HTR-8/SVneo (cell line): ENCODE results near the gene ANXA1.

Experiments used
- DNase-seq: peaks from one replicate; pipeline ENCODE4 v3.0.0; 2011; ENCODE audit warnings: low spot score, mixed read lengths; ENCODE audit not compliant: insufficient read length
- FAIRE-seq: peaks from 2 replicates; lab custom pipeline; 2011; peaks lifted over from hg19 to GRCh38; lab: Jason Lieb, UNC

The ANXA1 gene, protein sequence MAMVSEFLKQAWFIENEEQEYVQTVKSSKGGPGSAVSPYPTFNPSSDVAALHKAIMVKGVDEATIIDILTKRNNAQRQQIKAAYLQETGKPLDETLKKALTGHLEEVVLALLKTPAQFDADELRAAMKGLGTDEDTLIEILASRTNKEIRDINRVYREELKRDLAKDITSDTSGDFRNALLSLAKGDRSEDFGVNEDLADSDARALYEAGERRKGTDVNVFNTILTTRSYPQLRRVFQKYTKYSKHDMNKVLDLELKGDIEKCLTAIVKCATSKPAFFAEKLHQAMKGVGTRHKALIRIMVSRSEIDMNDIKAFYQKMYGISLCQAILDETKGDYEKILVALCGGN

DNA sequence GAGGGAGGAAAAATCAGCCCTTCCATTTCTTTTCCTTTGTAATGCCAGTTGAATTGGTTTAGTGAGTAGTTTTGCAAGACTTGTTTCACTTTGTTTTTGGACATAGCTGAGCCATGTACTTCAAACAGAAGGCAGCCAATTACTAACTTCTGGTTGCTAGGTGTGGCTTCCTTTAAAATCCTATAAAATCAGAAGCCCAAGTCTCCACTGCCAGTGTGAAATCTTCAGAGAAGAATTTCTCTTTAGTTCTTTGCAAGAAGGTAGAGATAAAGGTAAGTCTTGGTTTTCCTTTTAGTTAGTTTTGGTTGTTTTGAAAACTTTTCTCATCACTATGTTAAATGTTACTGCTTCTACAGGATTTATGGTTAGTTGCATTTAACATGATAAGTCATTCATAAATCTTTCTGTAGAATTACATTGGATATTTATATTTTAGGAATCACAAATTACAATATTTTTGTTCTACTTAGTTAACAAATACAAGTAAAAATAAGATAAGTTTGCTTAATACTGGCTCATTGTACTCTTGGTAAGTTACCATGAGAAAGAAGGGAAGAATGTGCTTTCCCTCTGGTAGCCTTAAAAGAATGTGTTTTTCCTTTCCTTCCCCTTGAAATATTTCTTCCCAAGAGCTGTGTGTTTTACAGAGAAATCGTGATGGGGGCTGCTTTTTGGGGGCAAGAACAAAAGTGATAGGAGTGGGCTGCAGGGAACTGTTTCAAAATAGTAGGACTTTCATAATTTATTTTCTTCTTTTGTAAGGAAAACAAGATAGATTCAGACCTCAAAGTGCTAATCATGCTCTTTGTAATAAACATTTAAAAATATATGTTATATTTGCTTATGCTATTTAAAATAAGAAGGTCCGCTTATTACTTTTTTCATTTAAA is at the start of gene ANXA1:
ANXA1 (plus strand) TSS at position 213 of the 890 bp plus-strand sequence. CDS start 6,671 bp downstream, outside the sequence.
- DNase-seq (no peak), FAIRE-seq (no peak)

DNA sequence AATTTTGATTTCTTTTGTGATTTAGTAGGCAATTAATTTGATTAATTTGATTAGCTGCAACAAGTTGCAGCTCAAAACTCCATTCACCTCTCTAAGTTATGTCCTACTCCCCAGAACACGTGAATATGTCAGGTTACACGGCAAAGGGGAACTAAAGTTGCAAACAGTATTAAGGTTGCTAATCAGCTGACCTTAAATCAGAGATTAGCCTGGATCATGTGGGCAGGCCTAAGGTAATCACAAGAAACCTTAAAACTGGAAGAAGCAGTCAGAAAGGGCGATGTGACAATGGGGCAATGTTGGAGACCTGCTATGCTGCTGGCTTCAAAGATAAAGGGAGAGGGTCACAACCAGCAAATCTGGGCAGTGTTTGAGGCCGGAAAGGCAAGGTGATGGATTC is 47.3 kb upstream of the ANXA1 start:
- DNase-seq (no peak), FAIRE-seq (no peak)

DNA sequence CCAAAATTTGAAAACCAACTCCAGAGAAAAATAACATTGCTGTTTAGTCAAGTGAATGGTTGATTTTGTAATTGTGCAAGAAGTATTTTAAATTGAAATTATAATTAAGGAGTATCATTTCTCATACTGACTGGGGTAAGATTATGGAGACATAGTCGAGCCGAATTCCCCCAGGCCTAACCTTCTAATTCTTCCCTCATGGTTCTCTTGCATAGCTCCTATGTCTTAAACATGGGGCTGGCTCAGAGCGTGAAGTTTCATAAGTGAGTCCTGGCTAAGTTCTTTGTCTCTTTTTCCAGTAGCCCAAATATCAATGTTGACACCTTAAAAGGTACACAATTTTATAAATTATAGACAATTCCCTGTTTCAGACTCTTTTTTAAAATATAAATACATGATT is 46.7 kb upstream of the ANXA1 start:
- DNase-seq, result no peak
- FAIRE-seq, result no peak

DNA sequence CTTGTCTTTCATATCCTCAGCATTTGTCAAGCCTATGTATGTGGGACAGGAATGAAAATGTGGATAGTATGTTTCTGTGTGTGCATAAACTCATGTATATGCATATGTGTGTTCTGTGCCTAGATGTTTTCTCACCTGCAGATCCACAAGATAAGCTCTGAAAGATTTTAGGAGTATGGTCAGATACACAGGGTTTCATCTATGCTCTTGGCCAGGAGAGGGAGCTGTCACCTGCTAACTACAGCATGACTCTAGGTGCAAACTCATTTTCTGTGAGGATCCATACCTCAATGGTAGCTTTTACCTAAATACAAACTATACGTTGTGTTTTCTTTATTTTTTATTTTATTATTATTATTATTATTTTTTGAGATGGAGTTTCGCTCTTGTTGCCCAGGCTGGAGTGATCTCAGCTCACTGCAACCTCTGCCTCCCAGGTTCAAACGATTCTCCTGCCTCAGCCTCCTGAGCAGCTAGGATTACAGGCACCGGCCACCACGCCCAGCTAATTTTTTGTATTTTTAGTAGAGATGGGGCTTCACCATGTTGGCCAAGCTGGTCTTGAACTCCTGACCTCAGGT is 44.1 kb upstream of the ANXA1 start:
- FAIRE-seq (peak; percentile 42), DNase-seq (peak; percentile 32)

DNA sequence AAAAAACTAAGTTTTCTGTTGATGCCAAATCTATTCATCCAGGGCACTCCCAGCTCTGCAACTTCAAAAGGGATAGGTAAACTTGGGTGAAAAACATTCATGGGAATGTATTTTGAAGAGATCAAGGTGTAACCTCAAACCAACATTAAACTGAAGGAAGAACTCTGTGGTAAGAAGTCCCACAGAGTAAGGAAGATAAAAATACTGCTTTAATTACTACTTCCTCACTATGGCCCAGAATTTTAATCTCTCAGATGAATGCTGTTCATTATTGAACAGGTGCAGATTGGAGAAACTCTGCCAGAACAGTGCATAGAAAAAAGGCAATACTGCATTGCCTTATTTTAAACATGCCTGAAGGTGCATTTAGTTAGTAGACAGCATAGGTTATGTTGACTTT is 37.6 kb upstream of the ANXA1 start:
- no peak for FAIRE-seq
- DNase-seq, result no peak

DNA sequence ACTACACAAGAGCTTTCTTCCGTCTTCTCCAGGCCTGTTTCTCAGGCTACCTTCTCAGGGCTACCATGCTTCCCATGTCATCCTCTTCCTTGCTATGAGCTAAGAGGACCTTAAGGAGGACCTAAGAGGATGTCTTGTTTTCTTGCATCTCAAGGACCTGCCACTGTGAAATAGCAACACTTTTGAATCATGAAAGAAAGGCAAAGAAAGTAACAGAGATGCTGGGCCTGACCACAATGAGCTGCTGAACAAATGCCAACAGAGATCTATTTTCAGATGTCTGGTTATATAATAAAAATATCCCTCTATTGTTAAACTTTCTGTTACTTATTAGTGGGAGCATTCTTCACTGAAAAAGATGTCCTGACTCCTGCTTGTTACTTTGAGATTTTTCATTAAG is 36.7 kb upstream of the ANXA1 start:
- FAIRE-seq (no peak), DNase-seq (no peak)

DNA sequence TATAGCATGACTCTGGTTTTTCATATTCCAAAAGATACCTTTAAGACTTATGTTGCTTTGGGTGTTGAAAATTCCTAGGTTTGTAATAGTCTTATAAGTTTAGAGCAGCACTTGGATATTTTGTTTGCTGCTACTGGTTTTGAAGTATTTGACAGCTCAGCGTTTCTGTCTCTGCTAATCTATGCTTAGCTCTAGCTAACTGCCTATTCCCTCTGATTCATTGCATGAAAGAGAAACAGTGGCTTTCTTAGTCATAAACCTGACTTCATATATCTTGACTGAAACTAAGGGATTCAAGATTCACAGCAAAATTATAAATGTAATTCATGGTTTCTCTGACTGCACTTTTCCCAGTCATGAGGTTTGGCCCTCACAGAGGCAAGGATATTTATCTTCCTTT is 35.6 kb upstream of the ANXA1 start:
- FAIRE-seq (no peak), DNase-seq (peak; percentile 5)

DNA sequence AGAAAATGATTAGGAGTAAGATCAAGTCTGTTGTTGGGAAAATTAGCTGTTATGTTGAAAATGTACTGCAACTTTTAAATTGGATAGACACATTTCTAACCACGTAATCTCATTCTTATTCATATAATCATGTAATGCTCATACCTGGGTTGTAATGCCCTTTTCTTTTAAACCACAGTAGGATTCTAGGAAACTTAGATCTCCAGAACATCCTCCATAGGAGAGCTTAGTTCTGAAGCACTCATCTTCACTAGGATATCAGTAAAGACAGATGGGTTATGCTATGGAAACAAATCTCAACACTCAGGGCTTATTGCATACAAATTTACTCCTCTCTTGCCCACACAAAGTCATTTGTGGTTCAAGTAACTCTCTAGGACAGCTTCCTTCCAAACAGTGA is 34.8 kb upstream of the ANXA1 start:
- DNase-seq (no peak), FAIRE-seq (no peak)

DNA sequence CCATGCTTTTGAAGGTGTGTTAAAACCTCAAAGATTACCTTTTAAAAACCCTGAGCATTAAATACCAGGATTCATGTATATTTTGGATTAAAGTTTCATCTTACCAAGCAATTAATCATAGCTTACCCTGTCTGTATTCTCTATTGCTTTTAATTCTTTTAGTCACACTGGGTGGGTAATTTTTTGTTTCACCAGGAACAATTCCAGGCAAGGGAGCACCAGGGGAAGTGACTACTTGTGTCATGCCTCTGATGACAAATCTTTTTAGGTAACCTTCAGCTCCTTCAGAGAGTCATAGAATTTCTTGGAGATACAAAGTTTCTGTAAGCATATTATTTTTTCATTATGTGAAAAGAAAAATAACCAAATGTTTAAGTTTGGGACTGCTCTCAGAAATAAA is 33.4 kb upstream of the ANXA1 start:
- FAIRE-seq, result no peak
- DNase-seq, result no peak

DNA sequence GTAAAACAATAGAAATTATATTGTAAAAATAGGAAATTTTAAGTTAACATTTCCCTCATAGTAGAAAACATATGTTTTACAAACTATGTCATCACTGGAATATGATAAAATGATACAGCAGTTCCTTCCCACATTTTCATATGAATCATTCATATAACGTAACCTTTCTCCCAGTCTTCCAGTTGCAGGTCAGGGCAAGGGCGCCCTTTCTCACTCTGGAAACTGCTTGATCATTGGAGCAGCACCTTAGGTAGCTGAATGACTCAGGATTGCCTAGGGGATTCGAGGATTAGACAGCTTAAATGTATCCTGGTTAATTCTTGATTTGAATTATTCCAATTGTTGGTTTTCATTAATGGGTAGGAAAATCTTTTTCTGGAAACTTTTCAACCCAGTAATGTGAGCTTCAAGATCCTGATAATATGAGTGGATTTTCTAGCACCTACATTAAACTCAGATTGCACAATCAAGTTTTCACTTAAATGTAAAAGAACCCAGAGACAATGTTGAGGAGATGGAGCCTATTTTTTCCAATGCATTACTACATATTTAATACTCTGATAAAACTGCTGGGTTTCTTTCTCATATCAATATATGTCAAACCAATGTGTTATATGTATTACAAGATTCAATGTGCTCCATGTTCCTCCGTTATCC is 32.6 kb upstream of the ANXA1 start:
- no peak for FAIRE-seq
- DNase-seq, result peak; percentile 47

DNA sequence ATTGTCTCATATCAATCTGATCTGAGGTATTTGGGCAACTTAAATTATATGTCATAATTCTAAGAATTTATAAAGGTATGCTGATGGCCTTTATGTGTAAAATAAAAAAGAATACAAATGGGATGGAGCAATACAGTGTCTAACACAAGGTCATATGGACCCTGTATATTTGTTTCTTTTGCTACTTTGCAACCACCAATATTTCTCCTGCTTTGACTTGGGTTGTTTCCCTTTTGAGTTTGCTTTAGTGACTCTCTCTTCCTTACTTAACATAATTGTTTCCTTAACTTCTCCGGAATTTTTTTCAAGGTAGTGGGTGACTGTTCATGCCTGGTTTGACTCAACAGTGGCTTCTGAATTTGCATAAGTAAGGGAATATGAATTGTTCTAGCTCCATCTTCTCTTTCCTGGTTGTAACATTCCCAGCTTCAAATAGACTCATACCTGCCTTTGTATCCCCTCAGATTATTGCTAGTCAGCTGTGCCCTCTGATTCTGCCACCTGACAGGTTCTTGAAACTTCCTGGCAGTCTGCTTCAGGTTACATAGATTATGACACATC is 30.2 kb upstream of the ANXA1 start:
- FAIRE-seq, result no peak

DNA sequence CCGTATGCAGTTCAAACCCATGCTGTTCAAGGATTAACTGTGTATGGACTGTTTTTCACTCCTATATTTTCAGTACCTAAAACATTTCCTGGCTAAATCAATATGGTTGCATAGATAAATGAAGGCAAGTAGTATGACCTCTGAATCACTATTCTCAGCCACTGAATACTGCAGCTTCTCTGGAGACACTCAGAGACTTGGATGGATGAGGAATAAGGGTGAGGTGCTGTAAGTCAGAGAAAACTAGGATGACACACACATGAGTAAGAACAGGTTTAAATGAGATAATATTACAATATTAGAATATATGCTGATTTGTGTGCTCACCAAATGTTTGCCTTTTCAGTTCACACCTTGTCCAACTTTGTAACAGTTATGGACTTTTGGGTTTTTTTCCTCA is 26.0 kb upstream of the ANXA1 start:
- DNase-seq (no peak), FAIRE-seq (no peak)

More for the DNA sequence above, 30.2 kb upstream of the ANXA1 start:
- no peak for DNase-seq

DNA sequence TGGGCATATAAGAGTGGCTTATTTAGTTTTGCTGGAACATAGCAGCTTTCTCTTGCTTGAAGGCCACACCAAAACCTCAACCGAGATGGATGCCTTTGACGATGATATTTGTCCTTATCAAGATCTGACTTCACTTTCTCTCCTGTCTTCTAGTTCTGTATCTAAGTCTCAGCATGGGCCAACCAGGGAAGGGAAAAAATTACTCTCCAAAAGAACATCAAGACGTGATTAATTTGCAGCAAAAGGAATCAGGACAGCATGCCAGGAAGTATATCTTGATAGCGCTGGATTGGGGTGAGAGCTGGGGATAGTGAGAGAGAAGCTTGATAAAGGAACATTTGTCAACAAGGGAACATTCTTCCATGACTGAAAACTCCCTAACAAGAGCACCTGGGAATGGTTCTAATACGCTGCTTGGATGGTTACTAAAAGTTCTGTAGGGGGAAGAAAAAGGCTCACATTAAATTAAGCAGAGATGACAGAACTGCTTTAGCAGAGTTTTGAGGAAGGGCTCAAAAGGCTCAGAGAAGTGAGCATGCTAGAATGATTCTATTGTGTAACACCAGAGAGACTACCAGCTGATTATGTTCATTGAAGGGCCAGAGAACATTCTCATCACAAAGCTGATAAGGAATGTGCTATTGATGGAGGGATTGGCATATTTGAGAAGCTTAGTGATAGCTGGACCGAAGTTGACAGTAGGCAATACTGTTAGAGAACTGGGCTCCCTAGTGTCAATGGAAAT is 21.6 kb upstream of the ANXA1 start:
- no peak for FAIRE-seq

DNA sequence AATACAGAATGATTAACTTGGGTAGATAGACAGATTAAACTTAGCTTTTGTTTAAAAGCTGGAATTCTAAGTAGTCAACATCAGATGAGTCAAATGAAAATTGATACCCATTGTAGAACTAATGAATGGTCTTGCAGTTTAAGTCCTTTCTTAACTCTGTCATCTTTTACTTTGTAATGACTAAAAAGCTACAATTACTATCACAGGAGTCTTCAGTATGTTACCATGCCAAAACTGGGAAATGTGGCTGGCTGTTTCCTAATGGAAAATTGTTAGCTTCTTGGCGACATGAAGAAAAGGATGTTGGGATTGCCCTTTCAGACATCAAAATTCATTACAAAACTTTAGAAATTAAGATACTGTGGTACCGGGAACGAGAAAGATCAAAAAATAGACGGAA is 20.2 kb upstream of the ANXA1 start:
- DNase-seq (no peak), FAIRE-seq (no peak)

More for the DNA sequence above, 21.6 kb upstream of the ANXA1 start:
- DNase-seq, result no peak

DNA sequence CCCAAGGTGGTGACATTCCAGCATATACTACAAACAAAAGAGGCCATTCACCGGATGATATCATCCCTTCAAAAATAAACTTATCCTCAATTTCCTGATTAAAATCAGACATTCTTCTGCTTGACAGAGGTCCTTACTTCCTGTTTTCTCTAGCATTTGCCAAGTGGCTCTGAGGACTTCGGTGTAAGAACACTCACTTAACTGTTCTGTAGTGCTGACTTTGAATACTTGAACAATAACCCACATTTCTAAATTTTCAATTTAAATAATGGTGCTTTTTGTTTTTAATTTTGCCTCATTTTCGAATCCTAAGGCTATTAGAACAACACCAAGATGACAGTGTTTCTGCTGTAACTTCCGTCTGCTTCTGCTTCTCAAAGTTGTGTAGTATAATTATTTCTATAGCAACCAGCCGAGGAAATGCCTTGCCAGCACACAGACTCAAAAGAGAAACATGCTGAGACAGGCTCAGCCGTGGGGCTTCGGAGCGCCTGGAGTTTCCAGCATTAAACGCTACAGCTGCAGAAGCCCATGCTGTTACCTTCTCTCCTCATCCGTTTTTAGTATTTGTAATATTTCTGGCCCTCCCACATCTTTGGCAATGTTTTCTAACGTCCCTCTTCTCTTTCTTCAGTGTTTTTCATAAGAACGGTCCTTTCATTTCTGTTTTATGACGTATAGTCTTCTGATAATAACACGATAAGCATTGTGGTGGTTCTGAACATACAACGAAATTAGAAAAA is 19.5 kb upstream of the ANXA1 start:
- DNase-seq (peak; percentile 40), FAIRE-seq (no peak)

DNA sequence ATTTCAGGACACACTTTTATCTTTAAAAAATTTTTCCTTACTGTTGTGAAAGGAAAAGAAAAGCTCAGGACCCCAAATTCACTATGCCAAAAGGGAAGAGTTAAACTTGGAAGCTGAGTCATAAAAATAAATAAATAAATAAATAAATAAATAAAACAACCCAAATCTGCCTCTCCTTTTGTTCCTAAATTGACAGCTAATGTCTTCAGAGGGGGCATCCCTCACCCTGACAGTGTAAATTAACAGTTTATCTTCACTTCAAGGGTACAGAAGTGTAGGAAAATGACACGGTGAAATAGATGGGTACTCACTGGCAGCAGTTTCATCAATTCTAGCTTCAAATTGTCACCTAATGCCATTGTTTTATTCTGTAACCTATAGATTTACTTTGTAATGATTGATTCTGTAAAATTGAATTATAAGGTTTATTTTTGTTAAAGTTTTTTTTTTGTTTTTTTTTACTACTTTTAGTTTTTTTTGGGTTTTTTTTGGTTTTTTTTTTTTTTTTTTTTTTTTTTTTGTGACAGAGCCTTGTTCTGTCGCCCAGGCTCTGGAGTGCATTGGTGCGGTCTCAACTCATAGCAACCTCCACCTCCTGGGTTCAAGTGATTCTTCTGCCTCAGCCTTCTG is 18.5 kb upstream of the ANXA1 start:
- DNase-seq (no peak), FAIRE-seq (no peak)

DNA sequence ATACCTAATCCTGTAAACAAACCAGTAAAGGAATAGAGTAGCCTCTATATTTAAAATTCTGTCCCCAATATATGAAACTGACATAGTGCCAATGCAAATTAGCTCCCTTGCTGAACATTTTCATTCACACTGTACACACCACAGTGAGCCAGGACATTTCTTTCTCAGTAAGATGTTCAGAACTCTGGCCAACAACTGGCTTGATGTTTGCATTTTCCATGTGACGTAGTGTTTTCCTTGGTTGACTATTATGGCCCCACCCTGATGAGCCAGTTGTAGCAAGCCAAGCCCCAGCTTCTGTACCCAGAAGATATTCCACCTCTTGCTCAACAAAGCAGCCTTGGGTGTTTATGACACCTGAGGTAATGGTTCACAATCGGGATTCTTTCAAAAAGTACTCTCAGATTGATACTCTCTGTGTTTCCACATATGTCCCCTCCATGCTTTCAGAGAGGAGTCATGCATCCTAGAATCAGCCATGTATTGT is 17.7 kb upstream of the ANXA1 start:
- DNase-seq (no peak), FAIRE-seq (no peak)

DNA sequence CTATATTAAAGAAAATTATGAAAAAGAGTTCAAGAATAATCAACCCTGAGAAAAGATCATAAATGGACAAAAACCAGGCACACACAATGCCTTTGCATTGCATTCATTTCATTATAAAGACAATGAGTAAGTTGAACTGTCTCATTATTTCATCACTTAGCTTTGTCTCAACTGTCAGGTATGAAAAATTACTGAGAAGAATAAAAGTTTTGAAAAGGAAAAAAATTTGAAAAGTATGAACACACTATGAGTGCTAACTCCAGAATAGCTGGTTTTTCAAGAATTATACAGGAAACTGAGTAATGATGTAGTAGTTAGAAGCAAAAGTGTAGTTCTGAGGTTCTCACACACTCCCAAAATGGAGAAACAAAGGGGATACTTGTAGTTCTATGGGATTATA is 16.3 kb upstream of the ANXA1 start:
- no peak for DNase-seq
- FAIRE-seq, result no peak
